Fibroblast of skin of abdomen (primary cell): ENCODE data around the gene CSKMT.
A peak's percentile ranks its signal among the peaks of the same experiment; 100 is the strongest.
"Not testable (repeated sequence)": the region's sequence is repeated elsewhere in the genome, so short reads cannot be mapped to it uniquely, and the experiment has no call there.

ENCODE experiments used
- DNase-seq: peaks from one replicate; pipeline ENCODE4 v3.0.0-alpha.2; 2013

CSKMT gene

DNA sequence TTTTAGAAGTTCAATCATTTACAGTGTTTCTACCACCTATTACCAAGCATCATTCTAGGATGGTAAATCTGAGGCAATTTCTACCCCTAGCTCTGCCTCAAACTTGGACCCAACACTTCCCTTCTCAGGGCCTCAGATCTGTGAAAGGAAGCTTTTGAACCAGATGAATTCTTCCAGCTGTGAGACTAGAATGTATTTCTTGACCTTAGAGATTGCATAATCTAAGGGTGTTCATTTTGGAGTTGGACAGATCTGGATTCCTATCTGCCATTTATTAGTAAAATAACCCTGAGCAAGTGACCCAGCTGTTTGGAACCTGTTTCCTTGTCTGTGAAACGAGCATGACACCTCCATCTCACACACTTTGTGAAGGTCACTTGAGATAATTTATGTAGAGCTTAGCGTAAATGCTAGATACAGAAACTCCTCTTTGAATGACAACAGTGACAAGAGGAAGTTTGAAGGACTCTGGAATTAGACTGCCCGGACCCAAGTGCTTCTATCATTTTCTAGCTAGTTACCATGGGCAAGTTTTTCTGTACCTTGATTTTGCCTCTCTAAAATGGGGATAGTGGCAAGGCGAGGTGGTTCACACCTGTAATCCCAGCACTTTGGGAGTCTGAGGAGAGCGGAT, 8.2 kb upstream of the CSKMT start:
- no peak for DNase-seq

DNA sequence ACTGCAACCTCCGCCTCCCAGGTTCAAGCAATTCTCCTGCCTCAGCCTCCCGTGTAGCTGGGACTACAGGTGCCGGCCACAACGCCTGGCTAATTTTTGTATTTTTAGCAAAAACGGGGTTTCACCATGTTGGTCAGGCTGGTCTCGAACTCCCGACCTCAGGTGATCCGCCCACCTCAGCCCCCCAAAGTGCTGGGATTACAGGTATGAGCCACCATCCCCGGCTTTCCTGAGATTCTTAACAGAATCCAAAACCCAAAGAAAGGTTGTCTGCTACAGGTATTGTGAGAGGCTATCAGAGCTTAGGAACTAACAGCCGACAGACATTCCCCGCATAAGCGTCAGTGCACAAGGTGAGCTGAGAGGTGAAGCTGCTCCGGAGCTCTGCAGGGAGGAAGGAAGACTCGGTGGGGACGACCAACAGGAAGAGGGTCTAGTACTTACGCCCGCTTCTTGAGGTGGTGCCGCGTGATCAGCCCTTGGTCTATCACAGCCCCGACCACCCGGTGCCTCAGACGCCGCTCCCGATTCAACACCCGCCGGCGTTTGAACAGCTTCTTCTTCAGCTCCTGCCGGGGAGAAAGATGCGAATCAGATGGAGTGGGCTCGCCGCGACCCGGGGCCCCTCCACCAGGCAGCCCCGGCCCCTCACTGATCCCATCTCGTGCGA, 572 bp upstream of the CSKMT start:
- peak; percentile 49 for DNase-seq

DNA sequence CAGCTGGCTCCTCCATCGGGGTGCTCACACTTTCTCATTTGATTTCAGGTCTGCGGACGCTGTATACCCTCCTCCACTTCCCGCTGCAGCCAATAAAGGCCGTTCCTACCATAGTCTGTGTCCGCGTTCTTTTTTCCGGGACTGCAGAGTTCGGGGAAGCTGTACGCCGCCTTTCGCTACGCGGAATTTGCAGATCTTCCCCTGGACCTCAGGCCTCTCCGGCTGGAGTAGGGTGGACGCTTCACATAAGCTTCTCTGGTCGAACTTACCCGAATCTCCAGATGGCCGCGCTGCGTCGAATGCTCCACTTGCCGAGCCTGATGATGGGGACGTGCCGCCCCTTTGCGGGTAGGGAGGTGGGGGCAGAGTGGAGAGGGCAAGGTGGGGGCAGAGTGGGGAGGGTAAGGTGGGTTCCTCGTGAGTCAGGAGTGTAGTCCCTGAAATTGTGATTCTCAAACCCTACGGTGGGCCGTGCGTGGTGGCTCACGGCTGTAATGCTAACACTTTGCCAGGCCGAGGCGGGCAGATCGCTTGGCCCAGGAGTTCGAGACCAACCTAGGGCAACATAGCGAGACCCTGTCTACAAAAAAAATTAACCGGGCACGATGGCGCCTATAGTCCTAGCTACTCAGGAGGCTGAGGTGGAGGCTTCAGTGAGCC, 617 bp downstream of the CSKMT start:
- DNase-seq = peak; percentile 53

DNA sequence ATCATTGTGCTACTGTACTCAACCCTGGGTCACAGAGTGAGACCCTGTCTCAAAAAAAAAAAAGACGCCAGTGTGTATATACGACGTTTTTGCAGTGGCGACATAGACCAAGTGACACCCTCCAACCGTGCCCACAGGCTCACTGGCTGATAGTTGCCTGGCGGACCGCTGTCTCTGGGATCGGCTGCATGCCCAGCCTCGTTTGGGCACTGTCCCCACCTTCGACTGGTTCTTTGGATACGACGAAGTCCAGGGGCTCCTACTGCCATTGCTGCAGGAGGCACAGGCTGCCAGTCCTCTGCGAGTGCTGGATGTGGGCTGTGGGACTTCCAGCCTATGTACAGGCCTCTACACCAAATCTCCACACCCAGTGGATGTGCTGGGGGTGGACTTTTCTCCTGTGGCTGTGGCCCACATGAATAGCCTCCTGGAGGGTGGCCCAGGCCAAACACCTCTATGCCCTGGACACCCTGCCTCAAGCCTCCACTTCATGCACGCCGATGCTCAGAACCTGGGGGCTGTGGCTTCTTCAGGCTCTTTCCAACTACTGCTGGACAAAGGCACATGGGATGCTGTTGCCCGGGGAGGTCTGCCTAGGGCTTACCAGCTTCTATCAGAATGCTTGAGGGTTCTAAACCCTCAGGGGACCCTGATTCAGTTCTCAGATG, 1.3 kb downstream of the CSKMT start:
- DNase-seq = no peak

DNA sequence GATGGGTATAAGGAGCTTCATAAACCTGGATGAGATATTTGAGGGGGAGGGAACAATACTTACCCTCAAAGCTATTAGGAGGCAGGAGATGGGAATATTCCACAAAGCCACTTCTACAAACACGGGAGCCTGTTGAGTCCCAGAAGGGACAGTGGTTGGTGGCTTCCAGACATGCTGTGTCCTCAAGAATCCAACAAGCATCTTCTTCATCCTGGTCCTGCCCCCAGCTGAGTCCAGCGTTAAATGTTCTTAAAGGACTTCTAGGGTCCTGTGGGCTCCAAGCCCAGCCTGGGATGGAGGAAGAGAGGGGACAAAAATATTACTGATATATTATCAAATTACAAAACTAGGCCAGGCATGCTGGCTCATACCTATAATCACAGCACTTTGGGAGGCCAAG, 2.3 kb downstream of the CSKMT start:
- DNase-seq = no peak

DNA sequence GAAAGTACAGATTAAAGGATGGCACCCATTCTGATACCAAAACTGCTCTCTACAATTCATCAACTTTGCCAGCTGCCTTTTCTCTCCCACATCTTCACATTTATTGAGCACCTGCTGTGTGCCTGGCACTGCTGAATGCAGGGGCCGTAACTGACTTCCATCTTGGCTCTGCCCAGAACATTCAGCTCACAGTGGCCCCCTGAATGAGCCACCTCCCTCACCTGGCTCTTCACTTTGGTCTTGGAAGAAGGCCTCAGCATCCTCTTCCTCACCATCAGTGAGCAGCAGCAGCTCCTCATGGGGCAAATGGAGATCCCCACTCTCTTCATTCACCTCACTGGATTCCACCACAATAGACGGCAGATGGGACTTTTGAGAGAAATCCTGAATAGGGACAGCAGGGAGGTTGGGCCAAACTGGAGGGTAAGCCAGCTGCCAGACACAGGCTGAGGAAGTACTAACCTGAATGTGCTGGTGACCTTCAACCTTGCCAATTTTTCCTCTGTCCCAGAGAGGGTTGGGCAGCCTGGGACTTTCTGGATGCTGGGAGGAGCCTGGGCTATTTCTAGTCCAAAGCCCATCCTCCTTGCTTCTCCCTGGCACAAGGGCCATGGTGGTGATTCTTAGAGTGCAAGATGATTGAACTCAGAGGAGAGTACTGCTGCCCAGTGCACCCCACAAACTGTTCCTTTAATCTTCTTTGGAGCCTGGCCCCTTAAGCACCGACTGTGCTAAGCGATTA, 4.5 kb downstream of the CSKMT start:
- DNase-seq = no peak

DNA sequence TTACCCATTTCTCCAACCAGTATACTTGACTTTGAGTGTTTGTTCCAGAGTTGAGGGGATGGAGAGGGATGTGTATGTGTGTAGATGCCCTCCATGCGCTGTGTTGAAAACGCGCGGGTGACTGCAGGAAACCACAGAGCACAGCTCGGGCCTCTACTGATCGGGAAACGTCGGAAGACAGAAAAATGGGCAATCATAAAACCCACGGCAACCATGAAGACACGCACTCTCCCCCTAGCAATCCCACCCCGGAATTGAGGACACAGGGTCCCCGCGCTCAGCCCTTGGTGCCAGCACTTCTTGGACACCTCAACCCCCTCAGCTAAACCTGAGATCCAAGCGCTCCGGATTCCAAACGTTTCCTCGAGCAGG, 6.1 kb downstream of the CSKMT start:
- DNase-seq = no peak

DNA sequence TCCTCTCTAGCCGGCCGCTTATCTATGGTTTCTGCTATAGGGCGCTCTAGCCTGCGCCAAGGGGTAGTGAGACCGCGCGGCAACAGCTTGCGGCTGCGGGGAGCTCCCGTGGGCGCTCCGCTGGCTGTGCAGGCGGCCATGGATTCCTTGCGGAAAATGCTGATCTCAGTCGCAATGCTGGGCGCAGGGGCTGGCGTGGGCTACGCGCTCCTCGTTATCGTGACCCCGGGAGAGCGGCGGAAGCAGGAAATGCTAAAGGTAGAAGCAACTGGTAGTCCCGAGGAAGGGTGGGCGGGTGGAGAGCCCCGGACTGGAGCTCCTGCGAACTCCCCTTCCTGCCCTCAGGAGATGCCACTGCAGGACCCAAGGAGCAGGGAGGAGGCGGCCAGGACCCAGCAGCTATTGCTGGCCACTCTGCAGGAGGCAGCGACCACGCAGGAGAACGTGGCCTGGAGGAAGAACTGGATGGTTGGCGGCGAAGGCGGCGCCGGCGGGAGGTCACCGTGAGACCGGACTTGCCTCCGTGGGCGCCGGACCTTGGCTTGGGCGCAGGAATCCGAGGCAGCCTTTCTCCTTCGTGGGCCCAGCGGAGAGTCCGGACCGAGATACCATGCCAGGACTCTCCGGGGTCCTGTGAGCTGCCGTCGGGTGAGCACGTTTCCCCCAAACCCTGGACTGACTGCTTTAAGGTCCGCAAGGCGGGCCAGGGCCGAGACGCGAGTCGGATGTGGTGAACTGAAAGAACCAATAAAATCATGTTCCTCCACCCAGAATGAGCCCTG, 6.7 kb downstream of the CSKMT start, which contains the start of the genes LBHD1 and UQCC3:
TSS of gene LBHD1 (minus strand) at position 660 of the 782 bp plus-strand sequence. CDS start 2,236 bp downstream, outside the sequence.
TSS of gene UQCC3 (plus strand) at position 66 of the 782 bp plus-strand sequence. CDS start at position 139, 73 bp downstream.
- peak; percentile 87 for DNase-seq

DNA sequence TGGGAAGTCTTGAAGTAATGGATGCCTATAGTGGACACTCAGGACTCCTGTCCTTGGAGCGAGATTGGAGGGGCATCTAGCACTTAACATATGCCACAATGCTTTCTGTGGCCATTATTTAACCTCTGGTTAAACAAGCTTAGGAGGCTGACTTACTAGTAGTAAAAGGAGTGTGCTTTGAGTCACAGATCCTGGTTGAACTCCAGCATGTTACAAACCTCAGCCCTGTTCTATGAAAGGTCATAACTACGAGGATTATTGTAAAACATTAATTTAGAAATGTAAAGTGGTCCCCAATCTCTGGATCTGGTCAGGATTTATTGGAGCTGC, 8.0 kb downstream of the CSKMT start:
- no peak for DNase-seq

DNA sequence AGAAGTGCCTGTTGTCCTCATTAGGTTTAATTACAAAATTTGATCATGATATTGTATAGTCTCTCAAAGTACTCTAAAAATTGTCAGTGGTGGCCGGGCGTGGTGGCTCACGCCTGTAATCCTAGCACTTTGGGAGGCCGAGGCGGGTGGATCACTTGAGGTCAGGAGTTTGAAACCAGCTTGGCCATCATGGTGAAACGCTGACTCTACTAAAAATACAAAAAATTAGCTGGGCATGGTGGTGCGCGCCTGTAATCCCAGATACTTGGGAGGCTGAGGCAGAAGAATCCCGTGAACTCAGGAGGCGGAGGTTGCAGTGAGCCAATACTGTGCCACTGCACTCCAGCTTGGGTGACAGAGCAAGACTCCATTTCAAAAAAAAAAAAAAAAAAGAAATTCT, 10.3 kb downstream of the CSKMT start:
- DNase-seq = not testable (repeated sequence)

DNA sequence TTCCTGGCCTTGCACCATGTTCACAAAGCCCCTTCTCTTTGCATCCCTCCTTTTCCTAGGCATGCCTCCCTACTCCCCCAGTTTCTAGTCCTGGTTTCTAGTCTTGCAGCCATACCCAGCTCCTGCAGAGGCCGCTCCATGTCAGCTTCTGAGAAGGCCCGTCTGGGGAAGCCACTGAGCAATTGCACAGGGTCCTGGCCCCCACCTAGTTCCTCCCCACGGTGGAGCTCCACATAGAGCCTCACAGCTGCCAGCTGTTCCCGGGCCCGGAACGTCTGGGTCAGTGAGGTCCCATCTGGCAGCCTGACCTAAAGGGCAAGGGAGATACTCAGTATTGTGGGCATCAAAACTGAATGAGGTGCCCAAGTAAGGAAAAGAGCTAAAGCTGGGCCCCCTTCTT, 11.6 kb downstream of the CSKMT start:
- no peak for DNase-seq

DNA sequence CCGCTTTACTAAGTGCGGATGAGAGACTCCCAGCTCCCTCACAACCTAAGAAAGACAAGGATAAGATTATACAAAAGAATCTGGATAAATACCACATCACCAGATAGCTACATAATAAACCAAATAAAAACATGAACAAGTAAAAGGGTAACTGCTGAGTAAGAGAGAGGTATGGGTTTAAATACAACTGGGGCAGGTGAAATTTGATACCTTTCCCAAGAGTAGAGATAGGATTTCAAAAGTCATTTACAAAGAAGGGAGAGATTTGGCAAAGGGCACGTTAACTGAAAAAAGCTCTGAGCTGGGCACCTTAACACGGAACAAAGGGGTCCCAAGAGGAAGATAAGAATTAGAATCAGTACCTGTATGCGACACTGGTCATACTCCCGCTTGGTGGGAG, 12.0 kb downstream of the CSKMT start:
- DNase-seq = no peak

DNA sequence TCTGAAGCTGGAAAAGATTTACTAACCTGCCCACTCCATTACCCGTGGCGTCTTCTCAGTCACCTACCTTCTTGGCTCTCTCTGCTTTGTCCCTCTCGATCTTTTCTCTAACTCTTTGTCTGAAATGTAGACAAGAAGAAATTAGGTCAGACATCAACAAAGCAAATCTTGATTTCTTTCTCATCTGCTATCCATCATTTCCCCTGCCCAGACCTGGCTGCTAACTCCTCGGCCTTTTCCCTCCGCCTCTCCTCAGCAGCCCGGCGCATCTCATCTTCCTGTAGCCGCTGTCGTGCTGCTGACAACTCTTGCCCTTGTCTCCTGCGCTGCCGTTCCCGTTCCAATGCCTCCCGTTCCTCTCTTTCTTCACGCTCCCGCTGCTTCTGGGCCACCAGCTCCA, 12.6 kb downstream of the CSKMT start:
- DNase-seq = no peak

DNA sequence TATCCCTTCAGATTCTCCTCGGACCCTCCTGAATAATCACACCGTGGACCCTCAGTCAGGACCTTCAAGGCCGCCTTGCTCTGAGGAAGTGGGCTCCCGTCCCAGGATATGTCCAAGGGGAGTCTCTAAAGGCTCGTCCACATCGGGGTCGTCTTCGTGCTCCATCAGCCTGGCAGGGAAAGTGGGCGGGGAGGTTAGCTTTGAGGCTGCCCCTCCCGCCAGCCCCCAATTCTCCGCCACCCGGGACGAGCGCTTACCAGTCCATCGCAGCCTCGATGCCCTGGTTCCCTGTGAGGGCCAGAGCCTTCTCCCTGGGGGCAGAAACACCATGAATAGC, 13.3 kb downstream of the CSKMT start:
- DNase-seq = no peak

DNA sequence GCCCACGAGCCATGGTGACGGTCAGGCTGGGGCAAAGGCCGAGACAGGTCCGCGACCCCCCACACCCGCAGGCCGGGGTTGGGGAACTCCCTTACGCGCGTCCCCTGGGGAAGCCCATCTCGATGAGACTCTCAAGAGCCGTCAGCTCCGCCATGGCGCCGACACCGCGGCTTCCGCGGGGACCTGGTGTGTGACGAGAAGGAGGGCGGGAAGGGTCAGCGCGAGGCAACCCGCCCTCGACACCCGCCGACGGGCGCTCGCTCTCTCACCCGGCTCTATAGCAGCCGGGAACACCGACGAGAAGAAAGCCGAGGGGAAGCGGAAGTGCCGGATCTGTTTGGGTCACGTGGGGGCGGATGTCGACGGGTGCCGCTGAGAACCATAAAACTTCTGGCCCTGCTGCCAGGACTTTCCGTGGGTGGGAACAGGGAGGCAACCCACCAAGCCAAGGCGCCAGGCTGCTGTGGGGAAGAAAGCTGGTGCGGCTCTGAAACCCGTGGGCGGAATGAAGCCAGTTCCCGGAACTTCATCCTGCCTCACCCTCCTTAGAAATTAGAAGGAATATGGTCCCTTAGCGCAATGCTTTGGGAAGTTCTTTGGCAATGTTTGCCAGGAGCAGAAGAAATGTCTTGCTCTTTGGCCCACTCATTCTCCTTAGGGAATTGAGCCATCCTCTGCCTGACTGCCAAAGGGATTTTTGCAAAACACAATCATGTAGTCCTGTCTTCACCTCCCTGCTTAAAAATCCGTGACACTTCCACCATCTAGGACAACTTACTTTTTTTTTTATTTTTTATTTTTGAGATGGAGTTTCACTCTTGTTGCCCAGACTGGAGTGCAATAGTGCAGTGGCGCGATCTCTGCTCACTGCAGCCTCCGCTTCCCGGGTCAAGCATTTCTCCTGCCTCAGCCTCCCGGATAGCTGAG, 13.9 kb downstream of the CSKMT start, which contains the start of gene UBXN1:
TSS of gene UBXN1 (minus strand) at position 304 of the 927 bp plus-strand sequence. CDS start at position 154, 150 bp downstream.
- DNase-seq = peak; percentile 87

DNA sequence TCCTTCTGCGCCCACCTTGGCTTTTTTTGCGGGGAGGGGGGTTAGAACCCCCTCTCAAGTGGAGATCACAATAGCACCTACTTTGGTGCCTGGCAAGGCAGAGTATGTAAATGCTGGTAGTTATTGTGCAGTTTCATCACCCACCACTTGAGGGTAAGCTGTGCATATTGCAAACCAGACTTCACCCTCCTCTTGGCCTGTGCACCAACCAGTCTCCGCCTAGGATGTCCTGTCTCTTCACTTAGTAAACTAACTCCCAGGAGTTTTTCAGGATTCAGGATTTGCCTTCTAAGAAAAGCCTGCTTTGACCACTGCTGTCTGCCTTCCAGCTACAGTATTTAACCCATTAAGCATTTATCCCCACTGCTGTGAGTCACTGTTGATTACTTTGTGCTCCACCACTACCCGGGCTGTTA, 15.7 kb downstream of the CSKMT start:
- DNase-seq = peak; percentile 78

DNA sequence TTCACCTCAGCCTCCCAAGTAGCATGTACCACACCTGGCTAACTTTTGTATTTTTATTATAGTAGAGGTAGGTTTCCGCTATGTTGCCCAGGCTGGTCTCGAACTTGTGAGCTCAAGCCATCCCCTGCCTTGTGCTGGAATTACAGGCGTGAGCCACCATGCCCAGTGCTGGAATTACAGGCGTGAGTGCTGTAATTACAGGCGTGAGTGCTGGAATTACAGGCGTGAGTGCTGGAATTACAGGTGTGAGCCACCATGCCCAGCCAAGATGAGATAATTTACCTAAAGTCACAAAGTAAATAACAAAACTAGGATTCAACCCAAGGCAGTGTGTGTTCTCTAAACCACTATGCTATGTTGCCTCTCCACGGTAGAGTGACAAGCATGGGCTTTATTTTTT, 17.4 kb downstream of the CSKMT start:
- no peak for DNase-seq

DNA sequence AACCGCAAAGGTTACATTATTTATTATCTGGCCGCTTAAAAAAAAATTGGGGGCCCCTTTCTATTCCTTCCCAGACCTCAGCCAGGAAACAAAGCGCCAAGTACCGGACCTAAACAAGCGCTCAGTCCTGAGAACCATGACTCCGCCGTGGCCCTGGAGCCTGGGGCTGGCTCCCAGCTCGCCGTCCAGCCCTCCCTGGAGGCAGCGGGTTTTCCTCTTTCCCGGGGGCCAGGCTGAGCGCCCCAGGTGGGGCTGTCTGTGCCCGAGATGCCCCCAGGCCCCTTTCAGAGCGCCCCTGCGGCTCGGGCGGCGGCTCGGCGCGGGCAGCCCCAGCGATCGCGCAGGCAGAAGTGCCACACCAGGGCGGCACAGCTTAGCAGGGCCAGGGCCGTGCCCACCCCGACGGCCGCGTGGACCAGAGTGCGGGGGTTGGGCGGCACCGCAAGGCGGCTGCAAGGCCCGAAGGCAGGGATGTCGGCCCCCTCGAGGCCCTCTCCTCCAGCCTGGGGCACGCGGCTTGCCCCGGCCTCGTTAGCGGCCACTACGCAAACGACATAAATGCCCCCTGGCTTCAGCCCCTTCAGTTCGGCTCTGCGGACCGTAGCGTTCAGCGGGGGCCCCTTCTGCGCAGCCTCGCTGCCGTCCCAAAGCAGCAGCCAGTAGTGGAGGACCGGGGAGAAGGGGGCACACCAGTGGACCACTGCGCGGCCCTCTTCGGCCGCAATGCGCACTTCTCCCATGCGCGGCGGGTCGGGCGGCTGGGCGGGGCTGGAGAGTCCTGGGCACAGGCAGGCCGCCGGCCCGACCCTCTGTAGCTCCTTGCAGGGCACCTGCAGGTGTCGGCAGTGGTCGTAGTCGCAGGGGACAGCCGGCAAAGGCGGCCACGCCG, 22.6 kb downstream of the CSKMT start:
- DNase-seq = no peak

DNA sequence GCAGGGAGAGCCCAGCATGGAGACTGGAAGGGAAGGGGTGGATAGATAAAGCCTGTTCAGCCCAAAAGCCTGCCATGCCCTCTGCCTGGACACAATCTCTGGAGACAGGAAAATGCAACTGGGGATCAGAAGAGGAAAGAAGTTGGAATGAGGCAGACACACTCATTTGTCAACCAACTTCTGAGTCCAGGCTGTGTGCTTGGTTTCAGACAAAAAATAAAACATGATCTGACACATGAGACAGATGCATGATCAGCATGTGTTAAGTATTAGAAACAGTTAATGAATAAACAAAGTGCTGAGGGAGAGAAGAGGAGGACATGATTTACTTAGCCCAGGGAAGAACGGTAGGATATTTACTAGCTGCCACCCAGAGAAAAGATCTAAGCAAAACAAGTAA, 23.4 kb downstream of the CSKMT start:
- no peak for DNase-seq
